ENCODE results near the gene ADGRV1. TPM values are rescaled to one million over a fixed set of nuclear protein-coding genes. Genes with fewer than 3 reads are reported as not detected.

Gene ADGRV1
- total and polyA plus RNA-seq, 9 of the 15 experiments (the other 6 are each of a cell fraction or from before 2014, with no cell fraction given): 21.7 to 156 (median 58.2) TPM

- TF ChIP-seq ZNF398 (CRISPR knock-in tag; IDR thresholded peaks at IDR 0.05) (no peak), ZNF263 (CRISPR knock-in tag; IDR thresholded peaks at IDR 0.05; ENCODE audit: borderline replicate concordance) (no peak), ZNF217 (CRISPR knock-in tag; IDR thresholded peaks at IDR 0.05) (no peak), RUNX1 (IDR thresholded peaks at IDR 0.05; ENCODE audit: low read depth) (no peak), ADNP (tag; IDR thresholded peaks at IDR 0.05) (peak; percentile 55; the same call in 1 of the 2 replicates), SRSF1 (IDR thresholded peaks at IDR 0.05; ENCODE audit: low read depth, low read length) (no peak), CHD4 (IDR thresholded peaks at IDR 0.05; ENCODE audit: insufficient read depth, insufficient replicate concordance, low read depth, low read length, poor library complexity, severe bottlenecking) (no peak), SRSF3 (IDR thresholded peaks at IDR 0.05; ENCODE audit: insufficient read depth, low read length) (no peak), HNRNPH1 (optimal IDR thresholded peaks at IDR 0.05; ENCODE audit: low read depth, low read length) (no peak), ZFPM2 (CRISPR knock-in tag; IDR thresholded peaks at IDR 0.05) (no peak), CEBPG (CRISPR knock-in tag; IDR thresholded peaks at IDR 0.05) (no peak), CEBPG (tag; conservative IDR thresholded peaks at IDR 0.05 in 1 of 2, IDR thresholded peaks at IDR 0.05 in 1 of 2) (no peak), NFRKB (IDR thresholded peaks at IDR 0.05; ENCODE audit: low read depth) (peak; percentile 10; the same call in 1 of the 2 replicates), KLF13 (tag; IDR thresholded peaks at IDR 0.05; ENCODE audit: borderline replicate concordance, low read depth) (no peak), ZFP30 (CRISPR knock-in tag; IDR thresholded peaks at IDR 0.05; ENCODE audit: borderline replicate concordance) (no peak), ZBTB2 (IDR thresholded peaks at IDR 0.05) (peak; percentile 70; the same call in 1 of the 2 replicates), LCOR (CRISPR knock-in tag; IDR thresholded peaks at IDR 0.05) (no peak)
- TF ChIP-seq, protein P1, sequence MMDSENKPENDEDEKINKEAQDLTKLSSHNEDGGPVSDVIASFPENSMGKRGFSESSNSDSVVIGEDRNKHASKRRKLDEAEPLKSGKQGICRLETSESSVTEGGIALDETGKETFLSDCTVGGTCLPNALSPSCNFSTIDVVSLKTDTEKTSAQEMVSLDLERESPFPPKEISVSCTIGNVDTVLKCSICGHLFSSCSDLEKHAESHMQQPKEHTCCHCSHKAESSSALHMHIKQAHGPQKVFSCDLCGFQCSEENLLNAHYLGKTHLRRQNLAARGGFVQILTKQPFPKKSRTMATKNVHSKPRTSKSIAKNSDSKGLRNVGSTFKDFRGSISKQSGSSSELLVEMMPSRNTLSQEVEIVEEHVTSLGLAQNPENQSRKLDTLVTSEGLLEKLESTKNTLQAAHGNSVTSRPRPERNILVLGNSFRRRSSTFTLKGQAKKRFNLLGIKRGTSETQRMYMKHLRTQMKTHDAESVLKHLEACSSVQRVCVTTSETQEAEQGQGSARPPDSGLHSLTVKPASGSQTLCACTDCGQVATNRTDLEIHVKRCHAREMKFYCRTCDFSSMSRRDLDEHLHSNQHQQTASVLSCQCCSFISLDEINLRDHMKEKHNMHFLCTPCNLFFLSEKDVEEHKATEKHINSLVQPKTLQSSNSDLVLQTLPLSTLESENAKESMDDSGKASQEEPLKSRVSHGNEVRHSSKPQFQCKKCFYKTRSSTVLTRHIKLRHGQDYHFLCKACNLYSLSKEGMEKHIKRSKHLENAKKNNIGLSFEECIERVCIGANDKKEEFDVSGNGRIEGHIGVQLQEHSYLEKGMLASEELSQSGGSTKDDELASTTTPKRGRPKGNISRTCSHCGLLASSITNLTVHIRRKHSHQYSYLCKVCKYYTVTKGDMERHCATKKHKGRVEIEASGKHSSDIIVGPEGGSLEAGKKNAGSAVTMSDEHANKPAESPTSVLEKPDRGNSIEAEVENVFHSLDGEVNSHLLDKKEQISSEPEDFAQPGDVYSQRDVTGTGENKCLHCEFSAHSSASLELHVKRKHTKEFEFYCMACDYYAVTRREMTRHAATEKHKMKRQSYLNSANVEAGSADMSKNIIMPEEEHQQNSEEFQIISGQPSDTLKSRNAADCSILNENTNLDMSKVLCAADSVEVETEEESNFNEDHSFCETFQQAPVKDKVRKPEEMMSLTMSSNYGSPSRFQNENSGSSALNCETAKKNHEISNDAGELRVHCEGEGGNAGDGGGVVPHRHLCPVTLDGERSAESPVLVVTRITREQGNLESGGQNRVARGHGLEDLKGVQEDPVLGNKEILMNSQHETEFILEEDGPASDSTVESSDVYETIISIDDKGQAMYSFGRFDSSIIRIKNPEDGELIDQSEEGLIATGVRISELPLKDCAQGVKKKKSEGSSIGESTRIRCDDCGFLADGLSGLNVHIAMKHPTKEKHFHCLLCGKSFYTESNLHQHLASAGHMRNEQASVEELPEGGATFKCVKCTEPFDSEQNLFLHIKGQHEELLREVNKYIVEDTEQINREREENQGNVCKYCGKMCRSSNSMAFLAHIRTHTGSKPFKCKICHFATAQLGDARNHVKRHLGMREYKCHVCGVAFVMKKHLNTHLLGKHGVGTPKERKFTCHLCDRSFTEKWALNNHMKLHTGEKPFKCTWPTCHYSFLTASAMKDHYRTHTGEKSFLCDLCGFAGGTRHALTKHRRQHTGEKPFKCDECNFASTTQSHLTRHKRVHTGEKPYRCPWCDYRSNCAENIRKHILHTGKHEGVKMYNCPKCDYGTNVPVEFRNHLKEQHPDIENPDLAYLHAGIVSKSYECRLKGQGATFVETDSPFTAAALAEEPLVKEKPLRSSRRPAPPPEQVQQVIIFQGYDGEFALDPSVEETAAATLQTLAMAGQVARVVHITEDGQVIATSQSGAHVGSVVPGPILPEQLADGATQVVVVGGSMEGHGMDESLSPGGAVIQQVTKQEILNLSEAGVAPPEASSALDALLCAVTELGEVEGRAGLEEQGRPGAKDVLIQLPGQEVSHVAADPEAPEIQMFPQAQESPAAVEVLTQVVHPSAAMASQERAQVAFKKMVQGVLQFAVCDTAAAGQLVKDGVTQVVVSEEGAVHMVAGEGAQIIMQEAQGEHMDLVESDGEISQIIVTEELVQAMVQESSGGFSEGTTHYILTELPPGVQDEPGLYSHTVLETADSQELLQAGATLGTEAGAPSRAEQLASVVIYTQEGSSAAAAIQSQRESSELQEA (IDR thresholded peaks at IDR 0.05; ENCODE audit: low read depth): no peak
Observed at GRCh38 chr5:90658620-90659019, 100.0 kb downstream of the ADGRV1 start (continued).

Data from K562 (cell line).